Subcutaneous adipose tissue (tissue), 4 donors: ENCODE measurements around the gene RAD51B. TPM values are rescaled to one million over a fixed set of nuclear protein-coding genes. Genes with fewer than 3 reads are reported as not detected.

Experiments used
- total RNA-seq, 4 donors: library from RNA; depleted of rRNA; stranded (reverse); fragments of >200 nt; gene quantifications; one replicate each; pipeline ENCODE4 v1.1.0, GENCODE V29; 2016
- TF ChIP-seq, protein P1 (sequence below): fragments of 450-650 bp; IDR thresholded peaks from one replicate; pipeline ENCODE4 v1.5.1; 2016; ENCODE audit warnings: low read depth, mild to moderate bottlenecking, control low read depth, antibody characterized with exemption, moderate library complexity

The RAD51B gene
- total RNA-seq, 4 donors from 2014 or later: 9.7 to 24.1 (median 16.7) TPM

DNA sequence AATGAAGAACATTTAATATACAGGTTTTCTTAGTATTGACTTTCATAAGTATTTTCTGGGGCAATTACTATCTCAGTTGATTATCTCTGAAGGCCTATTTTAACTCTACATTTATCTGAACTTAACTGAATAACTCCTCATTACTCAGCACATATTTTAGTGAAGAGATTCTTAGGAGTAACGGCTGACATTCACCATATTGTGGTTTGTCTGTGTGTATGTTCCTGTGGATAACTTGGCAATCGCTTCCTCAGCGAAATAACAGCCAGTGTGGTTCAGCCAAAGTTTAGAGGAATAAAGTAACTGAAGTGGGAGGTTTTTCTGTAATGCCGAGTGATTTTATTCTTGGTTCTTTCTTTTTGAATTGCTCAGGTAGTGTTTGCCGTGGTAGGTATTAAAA, 168.0 kb downstream of the RAD51B start:
- TF ChIP-seq, protein P1, sequence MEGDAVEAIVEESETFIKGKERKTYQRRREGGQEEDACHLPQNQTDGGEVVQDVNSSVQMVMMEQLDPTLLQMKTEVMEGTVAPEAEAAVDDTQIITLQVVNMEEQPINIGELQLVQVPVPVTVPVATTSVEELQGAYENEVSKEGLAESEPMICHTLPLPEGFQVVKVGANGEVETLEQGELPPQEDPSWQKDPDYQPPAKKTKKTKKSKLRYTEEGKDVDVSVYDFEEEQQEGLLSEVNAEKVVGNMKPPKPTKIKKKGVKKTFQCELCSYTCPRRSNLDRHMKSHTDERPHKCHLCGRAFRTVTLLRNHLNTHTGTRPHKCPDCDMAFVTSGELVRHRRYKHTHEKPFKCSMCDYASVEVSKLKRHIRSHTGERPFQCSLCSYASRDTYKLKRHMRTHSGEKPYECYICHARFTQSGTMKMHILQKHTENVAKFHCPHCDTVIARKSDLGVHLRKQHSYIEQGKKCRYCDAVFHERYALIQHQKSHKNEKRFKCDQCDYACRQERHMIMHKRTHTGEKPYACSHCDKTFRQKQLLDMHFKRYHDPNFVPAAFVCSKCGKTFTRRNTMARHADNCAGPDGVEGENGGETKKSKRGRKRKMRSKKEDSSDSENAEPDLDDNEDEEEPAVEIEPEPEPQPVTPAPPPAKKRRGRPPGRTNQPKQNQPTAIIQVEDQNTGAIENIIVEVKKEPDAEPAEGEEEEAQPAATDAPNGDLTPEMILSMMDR: no peak

- TF ChIP-seq, protein P1: no peak
Observed at GRCh38 chr14:67990576-67990975, 171.0 kb downstream of the RAD51B start.

- TF ChIP-seq, protein P1: no peak
Observed at GRCh38 chr14:67994531-67994930, 175.0 kb downstream of the RAD51B start.

GRCh38 chr14:67996235-67996634, 176.7 kb downstream of the RAD51B start:
- TF ChIP-seq, protein P1: no peak

- TF ChIP-seq, protein P1: no peak
Observed at GRCh38 chr14:67998834-67999233, 179.3 kb downstream of the RAD51B start.

DNA sequence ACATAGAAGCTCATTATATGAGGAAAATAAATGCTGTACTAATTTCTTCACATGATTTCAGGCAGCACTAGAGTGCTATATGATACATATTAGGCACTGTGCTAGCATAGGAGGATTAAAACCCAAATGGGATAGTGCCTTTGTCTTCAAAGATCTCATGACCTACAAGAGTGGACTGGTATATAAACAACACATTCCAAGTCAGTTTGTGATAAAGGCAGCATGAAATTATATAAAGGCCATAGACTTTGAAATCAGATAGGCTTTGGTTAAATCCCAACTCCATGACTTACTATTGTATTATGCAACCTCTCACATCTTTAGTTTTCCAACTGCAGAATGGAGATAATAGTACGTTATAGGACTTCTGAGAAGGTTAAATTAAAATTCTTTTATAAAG, 179.7 kb downstream of the RAD51B start:
- TF ChIP-seq, protein P1: no peak

GRCh38 chr14:67999705-68000384, 180.3 kb downstream of the RAD51B start:
- TF ChIP-seq, protein P1: no peak
